CD8-positive, alpha-beta memory T cell (primary cell): Measurements from ENCODE around the gene ZCCHC24. TPM values are rescaled to one million over a fixed set of nuclear protein-coding genes. Genes with fewer than 3 reads are reported as not detected.
A peak's percentile ranks its signal among the peaks of the same experiment; 100 is the strongest.

Experiments
- CTCF ChIA-PET: fragments of 350-600 bp; sonication (Branson Sonifier 250); formaldehyde crosslinking; loops from one replicate; lab custom pipeline; 2021; ENCODE audit warnings: antibody characterized with exemption; lab: Charles Lee
- POLR2A ChIA-PET: fragments of 350-600 bp; sonication (Branson Sonifier 250); formaldehyde crosslinking; loops from one replicate; lab custom pipeline; 2021; ENCODE audit warnings: antibody characterized with exemption; lab: Charles Lee
- DNase-seq, 5 donors: peaks; one replicate each; pipeline versions ENCODE4 v3.0.0 to v3.0.0-alpha.2; 2020 to 2022; ENCODE audit warnings: mixed read lengths in 1 of 5
- H3K27ac ChIP-seq: one replicate; pipeline ENCODE4 v1.7.0; 2013; ENCODE audit warnings: low read depth, mild to moderate bottlenecking, low read length, moderate library complexity
- H3K27me3 ChIP-seq: 2 replicates; pipeline ENCODE4 v1.7.0; 2013; ENCODE audit warnings: low read length, mild to moderate bottlenecking; ENCODE audit not compliant: insufficient read depth, poor library complexity, severe bottlenecking
- H3K36me3 ChIP-seq: 2 replicates; pipeline ENCODE4 v1.7.0; 2013; ENCODE audit warnings: mild to moderate bottlenecking, low read length, moderate library complexity; ENCODE audit not compliant: insufficient read depth
- H3K4me1 ChIP-seq: 2 replicates; pipeline ENCODE4 v1.7.0; 2013; ENCODE audit warnings: mild to moderate bottlenecking, low read length, moderate library complexity; ENCODE audit not compliant: insufficient read depth
- H3K4me3 ChIP-seq: 2 replicates; pipeline ENCODE4 v1.7.0; 2013; ENCODE audit warnings: mild to moderate bottlenecking, low read length
- H3K9me3 ChIP-seq: 2 replicates; pipeline ENCODE4 v1.7.0; 2013; ENCODE audit warnings: mild to moderate bottlenecking, low read length
- H3K27ac Mint-ChIP-seq, 8 donors: one replicate each; pipeline ENCODE4 v1.8.0; 2020 to 2021; ENCODE audit warnings: mixed read lengths in 8 of 8, mild to moderate bottlenecking in 6 of 8, inconsistent platforms in 3 of 8, moderate library complexity in 3 of 8
- H3K27me3 Mint-ChIP-seq, 2 donors: one replicate each; pipeline ENCODE4 v1.8.0; 2020 to 2021; ENCODE audit warnings: mixed read lengths in 2 of 2, mild to moderate bottlenecking in 1 of 2, moderate library complexity in 1 of 2
- H3K36me3 Mint-ChIP-seq, 3 donors: one replicate each; pipeline ENCODE4 v1.8.0; 2020 to 2021; ENCODE audit warnings: mixed read lengths in 3 of 3, inconsistent platforms in 1 of 3, mild to moderate bottlenecking in 1 of 3
- H3K4me1 Mint-ChIP-seq, 3 donors: one replicate each; pipeline ENCODE4 v1.8.0; 2020 to 2021; ENCODE audit warnings: mixed read lengths in 3 of 3, inconsistent platforms in 1 of 3, mild to moderate bottlenecking in 1 of 3
- H3K4me3 Mint-ChIP-seq, 7 donors: one replicate each; pipeline ENCODE4 v1.8.0; 2020 to 2021; ENCODE audit warnings: mixed read lengths in 7 of 7, mild to moderate bottlenecking in 6 of 7, moderate library complexity in 4 of 7, inconsistent platforms in 2 of 7
- H3K9me3 Mint-ChIP-seq, 5 donors: one replicate each; pipeline ENCODE4 v1.8.0; 2020 to 2022; ENCODE audit warnings: mixed read lengths in 5 of 5, mild to moderate bottlenecking in 3 of 5, moderate library complexity in 2 of 5, inconsistent platforms in 1 of 5
- polyA plus RNA-seq: library from polyadenylated mRNA; unstranded; fragments of 300-500 nt; fragmentation: Illumina TruSeq; gene quantifications from one replicate; pipeline ENCODE4 v1.2.3, GENCODE V29; 2021
- total RNA-seq, 2 experiments: library from RNA; stranded (reverse); gene quantifications; one replicate each; pipeline ENCODE4 v1.2.3, GENCODE V29; 2021

Gene ZCCHC24
- total and polyA plus RNA-seq, 3 experiments from 2014 or later: 0.83 to 1.4 (median 1.00) TPM

GRCh38 chr10:79409038-79409725, 36.2 kb downstream of the ZCCHC24 start:
- no peak overlapping the region for H3K27ac Mint-ChIP-seq
- no peaks in the 10 kb centered on the region for H3K4me1 ChIP-seq
- no peak for DNase-seq
- ChIA-PET CTCF (no interaction called here), POLR2A (no interaction called here)
- H3K27me3 Mint-ChIP-seq: no peaks in the 10 kb centered on the region
- H3K27ac ChIP-seq: no peak overlapping the region
- peaks cover 0 to 8% (median 1%) of the 10 kb centered on the region in 3 donors for H3K4me1 Mint-ChIP-seq
- H3K9me3 ChIP-seq: no peaks in the 10 kb centered on the region
- no peaks in the 10 kb centered on the region for H3K9me3 Mint-ChIP-seq
- H3K4me3 ChIP-seq: no peak overlapping the region
- H3K27me3 ChIP-seq: no peaks in the 10 kb centered on the region
- H3K36me3 ChIP-seq: no peaks in the 10 kb centered on the region
- H3K4me3 Mint-ChIP-seq: no peak overlapping the region
- no peaks in the 10 kb centered on the region for H3K36me3 Mint-ChIP-seq

GRCh38 chr10:79407811-79408795, 37.3 kb downstream of the ZCCHC24 start:
- no peak overlapping the region for H3K27ac Mint-ChIP-seq
- no peak overlapping the region for H3K27ac ChIP-seq
- H3K27me3 Mint-ChIP-seq: peaks cover 0 to 1% of the 10 kb centered on the region in 2 donors
- H3K4me3 Mint-ChIP-seq: no peak overlapping the region
- DNase-seq: no peak
- no peaks in the 10 kb centered on the region for H3K27me3 ChIP-seq
- peaks cover 0 to 2% (median under 1%) of the 10 kb centered on the region in 3 donors for H3K4me1 Mint-ChIP-seq
- ChIA-PET CTCF (no interaction called here), POLR2A (no interaction called here)
- no peaks in the 10 kb centered on the region for H3K4me1 ChIP-seq
- no peak overlapping the region for H3K4me3 ChIP-seq
- no peaks in the 10 kb centered on the region for H3K36me3 ChIP-seq
- H3K9me3 Mint-ChIP-seq: no peaks in the 10 kb centered on the region
- H3K36me3 Mint-ChIP-seq: no peaks in the 10 kb centered on the region
- no peaks in the 10 kb centered on the region for H3K9me3 ChIP-seq

- ChIA-PET POLR2A (no interaction called here), CTCF (no interaction called here)
- no peak overlapping the region for H3K27ac ChIP-seq
These were observed 38.0 kb downstream of the ZCCHC24 start for GRCh38 chr10:79407423-79407796.

GRCh38 chr10:79406683-79407422, 38.6 kb downstream of the ZCCHC24 start:
- H3K36me3 ChIP-seq: no peaks in the 10 kb centered on the region
- peaks cover 0 to 1% of the 10 kb centered on the region in 2 donors for H3K27me3 Mint-ChIP-seq
- CTCF ChIA-PET: no interaction called here
- H3K4me3 ChIP-seq: no peak overlapping the region
- H3K9me3 ChIP-seq: no peaks in the 10 kb centered on the region
- H3K4me1 ChIP-seq: no peaks in the 10 kb centered on the region
- no peak overlapping the region for H3K27ac ChIP-seq
- no peak overlapping the region for H3K27ac Mint-ChIP-seq
- H3K4me3 Mint-ChIP-seq: no peak overlapping the region
- POLR2A ChIA-PET: no interaction called here
- DNase-seq: no peak
- H3K27me3 ChIP-seq: no peaks in the 10 kb centered on the region
- no peaks in the 10 kb centered on the region for H3K4me1 Mint-ChIP-seq
- no peaks in the 10 kb centered on the region for H3K9me3 Mint-ChIP-seq
- no peaks in the 10 kb centered on the region for H3K36me3 Mint-ChIP-seq

More at GRCh38 chr10:79407423-79407796, 38.0 kb downstream of the ZCCHC24 start:
- no peak for DNase-seq
- Histone ChIP-seq H3K4me3 (no peak overlapping the region), H3K4me1 (no peaks in the 10 kb centered on the region), H3K9me3 (no peaks in the 10 kb centered on the region), H3K36me3 (no peaks in the 10 kb centered on the region), H3K27me3 (no peaks in the 10 kb centered on the region)
- peaks cover 0 to 1% of the 10 kb centered on the region in 2 donors for H3K27me3 Mint-ChIP-seq
- no peak overlapping the region for H3K4me3 Mint-ChIP-seq
- no peak overlapping the region for H3K27ac Mint-ChIP-seq
- no peaks in the 10 kb centered on the region for H3K36me3 Mint-ChIP-seq
- no peaks in the 10 kb centered on the region for H3K9me3 Mint-ChIP-seq
- no peaks in the 10 kb centered on the region for H3K4me1 Mint-ChIP-seq

GRCh38 chr10:79405995-79406515, 39.4 kb downstream of the ZCCHC24 start:
- Histone ChIP-seq H3K4me1 (no peaks in the 10 kb centered on the region), H3K9me3 (no peaks in the 10 kb centered on the region), H3K4me3 (no peak overlapping the region), H3K36me3 (no peaks in the 10 kb centered on the region), H3K27ac (no peak overlapping the region), H3K27me3 (no peaks in the 10 kb centered on the region)
- peaks cover 0 to 1% of the 10 kb centered on the region in 2 donors for H3K27me3 Mint-ChIP-seq
- no peaks in the 10 kb centered on the region for H3K36me3 Mint-ChIP-seq
- H3K9me3 Mint-ChIP-seq: no peaks in the 10 kb centered on the region
- no peaks in the 10 kb centered on the region for H3K4me1 Mint-ChIP-seq
- no peak overlapping the region for H3K4me3 Mint-ChIP-seq
- POLR2A ChIA-PET: no interaction called here
- H3K27ac Mint-ChIP-seq: no peak overlapping the region
- CTCF ChIA-PET: interaction anchor here (1.1 kb wide), 1 partner anchor 32 kb away, joined by 3 read pairs; no protein-coding TSS in a partner anchor
- no peak for DNase-seq

GRCh38 chr10:79405221-79405994, 40.0 kb downstream of the ZCCHC24 start:
- H3K4me3 ChIP-seq: no peak overlapping the region
- no peak for DNase-seq
- no peaks in the 10 kb centered on the region for H3K36me3 Mint-ChIP-seq
- H3K36me3 ChIP-seq: no peaks in the 10 kb centered on the region
- no peaks in the 10 kb centered on the region for H3K9me3 Mint-ChIP-seq
- no peaks in the 10 kb centered on the region for H3K4me1 Mint-ChIP-seq
- ChIA-PET POLR2A (no interaction called here), CTCF (interaction anchor here (1.1 kb wide), 1 partner anchor 32 kb away, joined by 3 read pairs; no protein-coding TSS in a partner anchor)
- H3K27me3 ChIP-seq: no peaks in the 10 kb centered on the region
- H3K27ac Mint-ChIP-seq: no peak overlapping the region
- no peak overlapping the region for H3K4me3 Mint-ChIP-seq
- H3K9me3 ChIP-seq: no peaks in the 10 kb centered on the region
- H3K4me1 ChIP-seq: no peaks in the 10 kb centered on the region
- no peak overlapping the region for H3K27ac ChIP-seq
- peaks cover 0 to 1% of the 10 kb centered on the region in 2 donors for H3K27me3 Mint-ChIP-seq

- Histone ChIP-seq H3K36me3 (no peaks in the 10 kb centered on the region), H3K27me3 (no peaks in the 10 kb centered on the region), H3K9me3 (no peaks in the 10 kb centered on the region), H3K27ac (no peak overlapping the region), H3K4me1 (no peaks in the 10 kb centered on the region), H3K4me3 (no peak overlapping the region)
- no peak for DNase-seq
- H3K27ac Mint-ChIP-seq: peak overlapping the region in 1 of 8 donors; percentile 86
- ChIA-PET POLR2A (interaction anchor here (0.6 kb wide), 1 partner anchor 62 kb away, joined by 4 read pairs; no protein-coding TSS in a partner anchor), CTCF (interaction anchor here (1.1 kb wide), 1 partner anchor 31 kb away, joined by 3 read pairs; no protein-coding TSS in a partner anchor)
- H3K36me3 Mint-ChIP-seq: no peaks in the 10 kb centered on the region
- H3K4me1 Mint-ChIP-seq: no peaks in the 10 kb centered on the region
- peaks cover 0 to 1% of the 10 kb centered on the region in 2 donors for H3K27me3 Mint-ChIP-seq
- H3K4me3 Mint-ChIP-seq: no peak overlapping the region
- no peaks in the 10 kb centered on the region for H3K9me3 Mint-ChIP-seq
These were observed 40.7 kb downstream of the ZCCHC24 start for GRCh38 chr10:79404690-79405131.
